ENCODE measurements around the gene LYPD3.

The LYPD3 gene

GRCh38 chr19:43496960-43497359 lies 31.6 kb upstream of the LYPD3 start:
- no peaks in the 10 kb centered on the region for H3K4me1 Mint-ChIP-seq
- ATAC-seq (no peak), DNase-seq (no peak)
- no peaks in the 10 kb centered on the region for H3K9me3 Mint-ChIP-seq
- H3K4me3 Mint-ChIP-seq: no peak overlapping the region
- peak overlapping the region in 1 of 2 donors; percentile 63 for H3K27ac Mint-ChIP-seq
- no peaks in the 10 kb centered on the region for H3K27me3 Mint-ChIP-seq

GRCh38 chr19:43495082-43495481 lies 29.7 kb upstream of the LYPD3 start:
- Mint-ChIP-seq H3K9me3 (no peaks in the 10 kb centered on the region), H3K27ac (no peak overlapping the region), H3K4me3 (no peak overlapping the region)

GRCh38 chr19:43490759-43491158 lies 25.4 kb upstream of the LYPD3 start:
- ATAC-seq (no peak), DNase-seq (no peak)
- Mint-ChIP-seq H3K9me3 (no peaks in the 10 kb centered on the region), H3K4me1 (peaks cover 17% of the 10 kb centered on the region), H3K27ac (no peak overlapping the region), H3K27me3 (no peaks in the 10 kb centered on the region), H3K4me3 (no peak overlapping the region)

More at GRCh38 chr19:43495082-43495481, 29.7 kb upstream of the LYPD3 start:
- ATAC-seq (no peak), DNase-seq (no peak)
- H3K27me3 Mint-ChIP-seq: no peaks in the 10 kb centered on the region
- H3K4me1 Mint-ChIP-seq: peaks cover 3% of the 10 kb centered on the region

GRCh38 chr19:43489979-43490599 lies 24.7 kb upstream of the LYPD3 start:
- Mint-ChIP-seq H3K9me3 (no peaks in the 10 kb centered on the region), H3K27ac (peak overlapping the region in 1 of 2 donors; percentile 67), H3K4me3 (no peak overlapping the region), H3K27me3 (no peaks in the 10 kb centered on the region), H3K4me1 (peaks cover 17% of the 10 kb centered on the region)
- DNase-seq (no peak), ATAC-seq (no peak)

- ATAC-seq (no peak), DNase-seq (no peak)
- H3K27me3 Mint-ChIP-seq: no peaks in the 10 kb centered on the region
- no peaks in the 10 kb centered on the region for H3K9me3 Mint-ChIP-seq
- H3K27ac Mint-ChIP-seq: no peak overlapping the region
- H3K4me1 Mint-ChIP-seq: peaks cover 17% of the 10 kb centered on the region
- H3K4me3 Mint-ChIP-seq: no peak overlapping the region
Observed at GRCh38 chr19:43489310-43489709, 23.9 kb upstream of the LYPD3 start.

GRCh38 chr19:43488179-43488578 lies 22.8 kb upstream of the LYPD3 start:
- H3K27me3 Mint-ChIP-seq: no peaks in the 10 kb centered on the region
- H3K4me1 Mint-ChIP-seq: peaks cover 17% of the 10 kb centered on the region
- no peaks in the 10 kb centered on the region for H3K9me3 Mint-ChIP-seq

GRCh38 chr19:43486412-43486811 lies 21.0 kb upstream of the LYPD3 start:
- Mint-ChIP-seq H3K4me3 (no peak overlapping the region), H3K9me3 (no peaks in the 10 kb centered on the region), H3K27ac (no peak overlapping the region), H3K4me1 (peaks cover 17% of the 10 kb centered on the region), H3K27me3 (no peaks in the 10 kb centered on the region)
- ATAC-seq (no peak), DNase-seq (no peak)

More at GRCh38 chr19:43488179-43488578, 22.8 kb upstream of the LYPD3 start:
- Mint-ChIP-seq H3K4me3 (no peak overlapping the region), H3K27ac (no peak overlapping the region)
- DNase-seq: no peak
- no peak for ATAC-seq

GRCh38 chr19:43485951-43486350 lies 20.5 kb upstream of the LYPD3 start:
- Mint-ChIP-seq H3K4me1 (peaks cover 17% of the 10 kb centered on the region), H3K4me3 (no peak overlapping the region), H3K9me3 (no peaks in the 10 kb centered on the region), H3K27me3 (no peaks in the 10 kb centered on the region), H3K27ac (no peak overlapping the region)
- no peak for ATAC-seq
- no peak for DNase-seq

GRCh38 chr19:43483281-43483680 lies 17.9 kb upstream of the LYPD3 start:
- no peaks in the 10 kb centered on the region for H3K9me3 Mint-ChIP-seq
- H3K27me3 Mint-ChIP-seq: no peaks in the 10 kb centered on the region
- ATAC-seq: no peak
- DNase-seq: no peak
- H3K4me3 Mint-ChIP-seq: no peak overlapping the region
- H3K4me1 Mint-ChIP-seq: no peaks in the 10 kb centered on the region
- no peak overlapping the region for H3K27ac Mint-ChIP-seq

- Mint-ChIP-seq H3K4me1 (no peaks in the 10 kb centered on the region), H3K9me3 (no peaks in the 10 kb centered on the region), H3K4me3 (no peak overlapping the region), H3K27me3 (no peaks in the 10 kb centered on the region), H3K27ac (no peak overlapping the region)
- DNase-seq (no peak), ATAC-seq (no peak)
Observed at GRCh38 chr19:43482193-43482592, 16.8 kb upstream of the LYPD3 start.

GRCh38 chr19:43481701-43482100 lies 16.3 kb upstream of the LYPD3 start:
- H3K4me1 Mint-ChIP-seq: no peaks in the 10 kb centered on the region
- H3K27me3 Mint-ChIP-seq: no peaks in the 10 kb centered on the region
- H3K9me3 Mint-ChIP-seq: no peaks in the 10 kb centered on the region
- no peak overlapping the region for H3K27ac Mint-ChIP-seq
- ATAC-seq (no peak), DNase-seq (no peak)
- no peak overlapping the region for H3K4me3 Mint-ChIP-seq

GRCh38 chr19:43480574-43480973 lies 15.2 kb upstream of the LYPD3 start:
- Mint-ChIP-seq H3K9me3 (no peaks in the 10 kb centered on the region), H3K4me1 (peaks cover 3% of the 10 kb centered on the region), H3K27ac (no peak overlapping the region), H3K27me3 (no peaks in the 10 kb centered on the region), H3K4me3 (no peak overlapping the region)
- ATAC-seq (no peak), DNase-seq (no peak)

- Mint-ChIP-seq H3K4me3 (no peak overlapping the region), H3K9me3 (no peaks in the 10 kb centered on the region), H3K27me3 (no peaks in the 10 kb centered on the region), H3K4me1 (peaks cover 8% of the 10 kb centered on the region), H3K27ac (no peak overlapping the region)
- no peak for ATAC-seq
- no peak for DNase-seq
Observed at GRCh38 chr19:43479961-43480561, 14.7 kb upstream of the LYPD3 start.

- H3K27ac Mint-ChIP-seq: peak overlapping the region in 1 of 2 donors; percentile 85
- H3K4me3 Mint-ChIP-seq: no peak overlapping the region
- no peak for ATAC-seq
- H3K9me3 Mint-ChIP-seq: no peaks in the 10 kb centered on the region
- H3K27me3 Mint-ChIP-seq: no peaks in the 10 kb centered on the region
- DNase-seq: no peak
- peaks cover 16% of the 10 kb centered on the region for H3K4me1 Mint-ChIP-seq
Observed at GRCh38 chr19:43479226-43479625, 13.8 kb upstream of the LYPD3 start.

GRCh38 chr19:43478323-43478722 lies 12.9 kb upstream of the LYPD3 start:
- Mint-ChIP-seq H3K27ac (peak overlapping the region in 1 of 2 donors; percentile 4), H3K4me3 (no peak overlapping the region), H3K4me1 (peaks cover 25% of the 10 kb centered on the region), H3K27me3 (no peaks in the 10 kb centered on the region), H3K9me3 (no peaks in the 10 kb centered on the region)
- no peak for DNase-seq
- no peak for ATAC-seq

- DNase-seq: no peak
- no peak for ATAC-seq
- no peak overlapping the region for H3K4me3 Mint-ChIP-seq
- H3K4me1 Mint-ChIP-seq: peaks cover 40% of the 10 kb centered on the region
- no peak overlapping the region for H3K27ac Mint-ChIP-seq
- no peaks in the 10 kb centered on the region for H3K27me3 Mint-ChIP-seq
- no peaks in the 10 kb centered on the region for H3K9me3 Mint-ChIP-seq
Observed at GRCh38 chr19:43476606-43477005, 11.2 kb upstream of the LYPD3 start.

Measured in stimulated activated naive CD8-positive, alpha-beta T cell treated with anti-CD3 and anti-CD28 coated beads, Interleukin-15, amount 100 ng/mL, for 72 hours (primary cell).